Gastroesophageal sphincter (tissue), 4 donors: ENCODE results near the gene ZNF821. TPM values are rescaled to one million over a fixed set of nuclear protein-coding genes. Genes with fewer than 3 reads are reported as not detected.

ENCODE experiments used
- ATAC-seq: fragments of 150-250 bp; one replicate; pipeline ENCODE4 v1.9.1; 2016; ENCODE audit warnings: mild to moderate bottlenecking, moderate library complexity
- H3K27ac ChIP-seq, 4 donors: fragments of 200-600 bp; sonication (generic) in 3 of 4; 1 replicate in 3 of 4; 2 replicates in 1 of 4; pipeline ENCODE4 v1.5.1; 2016 to 2019
- H3K27me3 ChIP-seq: fragments of 200-600 bp; sonication (generic); one replicate; pipeline ENCODE4 v1.5.1; 2019
- H3K36me3 ChIP-seq, 2 donors: fragments of 200-600 bp; sonication (generic); one replicate each; pipeline ENCODE4 v1.5.1; 2019; ENCODE audit warnings: control low read depth in 1 of 2
- H3K4me1 ChIP-seq, 3 donors: fragments of 200-600 bp; sonication (generic); 1 replicate in 2 of 3; 2 replicates in 1 of 3; pipeline ENCODE4 v1.5.1; 2016 to 2019; ENCODE audit warnings: control low read depth in 2 of 3
- H3K4me3 ChIP-seq, 2 donors: fragments of 200-600 bp; sonication (generic); one replicate each; pipeline ENCODE4 v1.5.1; 2019; ENCODE audit warnings: mild to moderate bottlenecking in 1 of 2, moderate library complexity in 1 of 2
- H3K9me3 ChIP-seq, 3 donors: fragments of 200-600 bp; sonication (generic); one replicate each; pipeline ENCODE4 v1.5.1; 2017 to 2019; ENCODE audit warnings: control low read depth in 2 of 3
- CTCF ChIP-seq, 4 experiments: fragments of 200-600 bp in 2 of 4; fragments of 450-650 bp in 2 of 4; sonication (generic) in 1 of 4; IDR thresholded peaks; one replicate each; pipeline ENCODE4 v1.5.1; 2017 to 2019; ENCODE audit warnings: antibody characterized with exemption in 4 of 4, mild to moderate bottlenecking in 2 of 4, moderate library complexity in 2 of 4
- EP300 ChIP-seq: sonication (generic); formaldehyde crosslinking; IDR thresholded peaks from one replicate; pipeline ENCODE4 v1.6.1; 2017; ENCODE audit warnings: antibody characterized with exemption, mild to moderate bottlenecking
- POLR2A ChIP-seq, 2 donors: fragments of 450-650 bp; IDR thresholded peaks; one replicate each; pipeline ENCODE4 v1.6.1; 2017; ENCODE audit warnings: antibody characterized with exemption in 2 of 2, mild to moderate bottlenecking in 2 of 2, moderate library complexity in 1 of 2
- POLR2AphosphoS5 ChIP-seq: sonication (generic); formaldehyde crosslinking; IDR thresholded peaks from one replicate; pipeline ENCODE4 v1.6.1; 2017; ENCODE audit warnings: antibody characterized with exemption
- WGBS, 2 donors: methylation state at CpG; one replicate each; pipeline ENCODE4 v1.1.5; 2018; ENCODE audit warnings: low coverage in 1 of 2; 5-methylcytosine and 5-hydroxymethylcytosine counted together
- total RNA-seq, 4 donors: library from RNA; depleted of rRNA; stranded (reverse); fragments of >200 nt; gene quantifications; one replicate each; pipeline ENCODE4 v1.1.0, GENCODE V29; 2016

Gene ZNF821
- total RNA-seq, 4 donors from 2014 or later: 2.8 to 10.0 (median 7.3) TPM

- 88 to 90% methylated on average over 3 of the region's 4 CpGs for WGBS, 2 donors
- no peaks in the 10 kb centered on the region for H3K9me3 ChIP-seq
- peaks cover 0 to 44% of the 10 kb centered on the region in 2 donors for H3K36me3 ChIP-seq
- H3K4me3 ChIP-seq: no peak overlapping the region
- H3K27me3 ChIP-seq: no peaks in the 10 kb centered on the region
- TF ChIP-seq EP300 (no peak), POLR2AphosphoS5 (no peak), POLR2A (IDR thresholded peaks at IDR 0.05) (no peak), CTCF (IDR thresholded peaks at IDR 0.05) (no peak)
- no peak for ATAC-seq
- no peak overlapping the region for H3K27ac ChIP-seq
- H3K4me1 ChIP-seq: peaks cover 0 to 31% (median 9%) of the 10 kb centered on the region in 3 donors
Observed at GRCh38 chr16:71880176-71880575, 3.8 kb downstream of the ZNF821 start.

GRCh38 chr16:71878911-71879310 is 5.1 kb downstream of the ZNF821 start:
- Histone ChIP-seq H3K4me1 (peaks cover 0 to 23% (median 9%) of the 10 kb centered on the region in 3 donors), H3K27ac (no peak overlapping the region), H3K36me3 (peaks cover 0 to 57% of the 10 kb centered on the region in 2 donors), H3K4me3 (no peak overlapping the region), H3K27me3 (no peaks in the 10 kb centered on the region), H3K9me3 (no peaks in the 10 kb centered on the region)
- no peak for ATAC-seq
- TF ChIP-seq POLR2AphosphoS5 (no peak), EP300 (no peak)
- WGBS, 2 donors: 57 to 63% methylated on average over 4 of the region's 4 CpGs

- no peak overlapping the region for H3K4me3 ChIP-seq
- TF ChIP-seq EP300: no peak
- no peak for TF ChIP-seq POLR2AphosphoS5
- TF ChIP-seq CTCF (IDR thresholded peaks at IDR 0.05): no peak
- no peak for TF ChIP-seq POLR2A (IDR thresholded peaks at IDR 0.05)
- no peak for ATAC-seq
- peaks cover 0 to 71% of the 10 kb centered on the region in 2 donors for H3K36me3 ChIP-seq
- no peaks in the 10 kb centered on the region for H3K27me3 ChIP-seq
- no peaks in the 10 kb centered on the region for H3K4me1 ChIP-seq
- no peaks in the 10 kb centered on the region for H3K9me3 ChIP-seq
- no peak overlapping the region for H3K27ac ChIP-seq
- WGBS, 2 donors: 73 to 83% methylated on average over 4 of the region's 4 CpGs
Observed at GRCh38 chr16:71873199-71873598, 10.8 kb downstream of the ZNF821 start.

GRCh38 chr16:71870818-71871217 is 13.2 kb downstream of the ZNF821 start:
- Histone ChIP-seq H3K27ac (no peak overlapping the region), H3K9me3 (no peaks in the 10 kb centered on the region), H3K4me3 (no peak overlapping the region), H3K36me3 (peaks cover 0 to 77% of the 10 kb centered on the region in 2 donors), H3K4me1 (no peaks in the 10 kb centered on the region), H3K27me3 (no peaks in the 10 kb centered on the region)
- TF ChIP-seq CTCF (IDR thresholded peaks at IDR 0.05): no peak
- WGBS, 2 donors: 100% methylated on average over 2 of the region's 2 CpGs
- ATAC-seq: no peak

- peaks cover 0 to 72% of the 10 kb centered on the region in 2 donors for H3K36me3 ChIP-seq
- H3K4me1 ChIP-seq: no peaks in the 10 kb centered on the region
- ATAC-seq: no peak
- H3K27ac ChIP-seq: no peak overlapping the region
- 91 to 92% methylated on average over 1 of the region's 1 CpG for WGBS, 2 donors
- no peaks in the 10 kb centered on the region for H3K27me3 ChIP-seq
- no peak for TF ChIP-seq CTCF (IDR thresholded peaks at IDR 0.05)
- TF ChIP-seq EP300: no peak
- TF ChIP-seq POLR2A (IDR thresholded peaks at IDR 0.05): no peak
- no peak for TF ChIP-seq POLR2AphosphoS5
- no peaks in the 10 kb centered on the region for H3K9me3 ChIP-seq
- no peak overlapping the region for H3K4me3 ChIP-seq
Observed at GRCh38 chr16:71869089-71869488, 14.9 kb downstream of the ZNF821 start.
